ENCODE measurements around the gene PRKD3. TPM values are rescaled to one million over a fixed set of nuclear protein-coding genes. Genes with fewer than 3 reads are reported as not detected.
A peak's percentile ranks its signal among the peaks of the same experiment; 100 is the strongest.

Gene PRKD3
- total and polyA plus RNA-seq, 2 of the 13 experiments (the other 11 are each of a cell fraction or from before 2014, with no cell fraction given), result 11.6 to 38.4 TPM

DNA sequence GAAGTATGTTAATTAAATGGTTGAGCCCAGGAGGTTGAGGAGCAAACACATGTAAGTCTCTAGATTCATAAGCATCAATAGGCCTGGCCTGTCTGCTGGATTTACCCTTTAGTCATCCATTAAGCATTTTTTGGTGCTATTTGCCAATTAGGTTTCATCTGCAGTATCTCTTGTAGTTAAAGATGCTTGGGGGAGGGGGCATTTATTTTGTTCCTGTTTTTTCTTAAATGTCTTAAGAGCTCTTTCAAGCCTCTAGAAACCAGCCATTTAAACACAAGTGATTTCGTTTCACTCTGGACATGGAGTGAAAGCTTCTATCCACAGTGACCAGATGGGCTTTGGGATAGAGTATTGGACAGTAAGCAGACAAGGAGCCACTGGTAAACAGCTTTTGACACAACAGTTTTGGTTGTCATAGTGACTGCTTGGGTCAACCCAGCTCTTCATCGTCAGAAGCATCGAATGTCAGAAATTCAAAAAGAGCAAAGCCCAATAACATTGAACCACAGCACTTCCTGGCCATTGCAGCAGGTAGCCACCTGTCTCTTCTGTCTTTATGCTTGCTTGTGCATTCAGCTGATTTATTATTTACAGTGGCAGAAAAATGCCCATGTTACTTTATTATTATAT, 24.7 kb upstream of the PRKD3 start:
- Histone ChIP-seq H3K27me3 (ENCODE audit: control insufficient read depth in 1 of 2, insufficient read depth in 2 of 2, low read length in 2 of 2) (peaks cover 0 to 25% of the 10 kb centered on the region in 2 experiments; a peak in 3 of 5 replicates), H3K9ac (ENCODE audit: insufficient read depth, low read depth, low read length) (no peak overlapping the region), H2AFZ (ENCODE audit: low read length) (no peak overlapping the region), H3K4me1 (ENCODE audit: insufficient read depth, low read length) (peaks cover 31% of the 10 kb centered on the region), H3K36me3 (replicated peaks in 1 of 2; ENCODE audit: control insufficient read depth in 1 of 2, insufficient read depth in 2 of 2, low read length in 2 of 2) (no peaks in the 10 kb centered on the region), H4K20me1 (ENCODE audit: insufficient read depth, low read length) (no peaks in the 10 kb centered on the region), H3K4me2 (ENCODE audit: low read depth, low read length) (peak overlapping the region; percentile 81; the same call in 1 of the 2 replicates), H3K79me2 (ENCODE audit: insufficient read depth, low read length) (no peaks in the 10 kb centered on the region), H3K27ac (ENCODE audit: extremely low read length, insufficient read depth, low read length) (peak overlapping the region; percentile 32), H3K4me3 (replicated peaks in 1 of 3; ENCODE audit: insufficient read depth in 1 of 3, low read depth in 2 of 3, low read length in 3 of 3) (no peak overlapping the region), H3K9me3 (ENCODE audit: low read length) (no peaks in the 10 kb centered on the region)
- DNase-seq (ENCODE audit: low spot score), result peak; percentile 27
- in situ Hi-C loops (cut with HindIII; ENCODE audit: extremely low pct_ligation_motif_present, low pct_unique_long_range_greater_than_20kb), result no loop called here
- POLR2A ChIA-PET, result interaction anchor here (0.9 kb wide), 1 partner anchor 1028 kb away, joined by 3 read pairs; no protein-coding TSS in a partner anchor
- intact Hi-C loops (cut with micrococcal nuclease; ENCODE audit: unreplicated experiment), result no loop called here
- peak; percentile 18 for FAIRE-seq
- 7% methylated on average over 3 of the region's 3 CpGs for WGBS (ENCODE audit: low lambda C conversion rate)
- BruUV-seq (replicated peaks), result no TSS peak
- peak; percentile 61 for TF ChIP-seq RFX3 (CRISPR knock-in tag; IDR thresholded peaks at IDR 0.05)
- TF ChIP-seq, protein P1, sequence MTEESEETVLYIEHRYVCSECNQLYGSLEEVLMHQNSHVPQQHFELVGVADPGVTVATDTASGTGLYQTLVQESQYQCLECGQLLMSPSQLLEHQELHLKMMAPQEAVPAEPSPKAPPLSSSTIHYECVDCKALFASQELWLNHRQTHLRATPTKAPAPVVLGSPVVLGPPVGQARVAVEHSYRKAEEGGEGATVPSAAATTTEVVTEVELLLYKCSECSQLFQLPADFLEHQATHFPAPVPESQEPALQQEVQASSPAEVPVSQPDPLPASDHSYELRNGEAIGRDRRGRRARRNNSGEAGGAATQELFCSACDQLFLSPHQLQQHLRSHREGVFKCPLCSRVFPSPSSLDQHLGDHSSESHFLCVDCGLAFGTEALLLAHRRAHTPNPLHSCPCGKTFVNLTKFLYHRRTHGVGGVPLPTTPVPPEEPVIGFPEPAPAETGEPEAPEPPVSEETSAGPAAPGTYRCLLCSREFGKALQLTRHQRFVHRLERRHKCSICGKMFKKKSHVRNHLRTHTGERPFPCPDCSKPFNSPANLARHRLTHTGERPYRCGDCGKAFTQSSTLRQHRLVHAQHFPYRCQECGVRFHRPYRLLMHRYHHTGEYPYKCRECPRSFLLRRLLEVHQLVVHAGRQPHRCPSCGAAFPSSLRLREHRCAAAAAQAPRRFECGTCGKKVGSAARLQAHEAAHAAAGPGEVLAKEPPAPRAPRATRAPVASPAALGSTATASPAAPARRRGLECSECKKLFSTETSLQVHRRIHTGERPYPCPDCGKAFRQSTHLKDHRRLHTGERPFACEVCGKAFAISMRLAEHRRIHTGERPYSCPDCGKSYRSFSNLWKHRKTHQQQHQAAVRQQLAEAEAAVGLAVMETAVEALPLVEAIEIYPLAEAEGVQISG (CRISPR knock-in tag; IDR thresholded peaks at IDR 0.05), result no peak
- TF ChIP-seq FOXK1 (CRISPR knock-in tag; IDR thresholded peaks at IDR 0.05; ENCODE audit: borderline replicate concordance, low read depth), result peak; percentile 34; the same call in 1 of the 2 replicates
- peak; percentile 69; the same call in 1 of the 2 replicates for TF ChIP-seq RNF2 (conservative IDR thresholded peaks at IDR 0.05; ENCODE audit: low read depth)
- TF ChIP-seq ZNF362 (CRISPR knock-in tag; IDR thresholded peaks at IDR 0.05; ENCODE audit: borderline replicate concordance), result no peak
- TF ChIP-seq CREB1 (IDR thresholded peaks at IDR 0.05), result 0 out of 2 replicates have a peak, but pooled peaks have one; percentile 13
- no peak for TF ChIP-seq CREB1 (CRISPR knock-in tag; IDR thresholded peaks at IDR 0.05)
- no peak for TF ChIP-seq ZFP91 (CRISPR knock-in tag; IDR thresholded peaks at IDR 0.05; ENCODE audit: borderline replicate concordance)
- peak; percentile 68 for TF ChIP-seq RFX1 (IDR thresholded peaks at IDR 0.05)
- peak; percentile 73; the same call in 1 of the 2 replicates for TF ChIP-seq FOXP1 (IDR thresholded peaks at IDR 0.05)
- TF ChIP-seq FOXP1 (CRISPR knock-in tag; IDR thresholded peaks at IDR 0.05), result peak; percentile 35; the same call in 1 of the 2 replicates
- no peak for TF ChIP-seq XRCC5 (optimal IDR thresholded peaks at IDR 0.05; ENCODE audit: low read length)
- TF ChIP-seq SSRP1 (CRISPR knock-in tag; IDR thresholded peaks at IDR 0.05), result no peak
- no peak for TF ChIP-seq PHF21A (CRISPR knock-in tag; IDR thresholded peaks at IDR 0.05)
- CTCF ChIA-PET (ENCODE audit: low intra/inter-chr PET ratio, low total read pairs), result no interaction called here
- ATAC-seq, result peak; percentile 45
